ENCODE measurements around the gene AKR7A2.

The AKR7A2 gene

GRCh38 chr1:19342894-19343616 is 31.1 kb upstream of the AKR7A2 start:
- DNase-seq = no peak

- DNase-seq = peak; percentile 61
Observed at GRCh38 chr1:19342062-19342750, 30.3 kb upstream of the AKR7A2 start.

- DNase-seq = peak; percentile 82
Observed at GRCh38 chr1:19341201-19342061, 29.5 kb upstream of the AKR7A2 start.

- DNase-seq = no peak
Observed at GRCh38 chr1:19340387-19340937, 28.5 kb upstream of the AKR7A2 start.

- DNase-seq = no peak
Observed at GRCh38 chr1:19339214-19339861, 27.4 kb upstream of the AKR7A2 start.

- DNase-seq = no peak
Observed at GRCh38 chr1:19338323-19338762, 26.4 kb upstream of the AKR7A2 start.

GRCh38 chr1:19337289-19337688 is 25.3 kb upstream of the AKR7A2 start:
- no peak for DNase-seq

- no peak for DNase-seq
Observed at GRCh38 chr1:19336543-19336942, 24.6 kb upstream of the AKR7A2 start.

- DNase-seq = no peak
Observed at GRCh38 chr1:19333587-19334354, 21.8 kb upstream of the AKR7A2 start.

- DNase-seq = no peak
Observed at GRCh38 chr1:19332832-19333231, 20.9 kb upstream of the AKR7A2 start.

- no peak for DNase-seq
Observed at GRCh38 chr1:19331262-19331878, 19.4 kb upstream of the AKR7A2 start.

GRCh38 chr1:19330449-19331135 is 18.6 kb upstream of the AKR7A2 start:
- DNase-seq = no peak

GRCh38 chr1:19329611-19330010 is 17.7 kb upstream of the AKR7A2 start:
- DNase-seq = no peak

- DNase-seq = no peak
Observed at GRCh38 chr1:19329188-19329587, 17.2 kb upstream of the AKR7A2 start.

- DNase-seq = no peak
Observed at GRCh38 chr1:19328486-19328885, 16.5 kb upstream of the AKR7A2 start.

GRCh38 chr1:19327736-19328135 is 15.8 kb upstream of the AKR7A2 start:
- DNase-seq = no peak

GRCh38 chr1:19327301-19327700 is 15.4 kb upstream of the AKR7A2 start:
- DNase-seq = no peak

GRCh38 chr1:19326748-19327065 is 14.8 kb upstream of the AKR7A2 start:
- no peak for DNase-seq

GRCh38 chr1:19325958-19326747 is 14.2 kb upstream of the AKR7A2 start:
- no peak for DNase-seq

GRCh38 chr1:19325368-19325957 is 13.5 kb upstream of the AKR7A2 start:
- DNase-seq = no peak

All from right forelimb (tissue), 1 donor.